Activated CD8-positive, alpha-beta memory T cell treated with anti-CD3 and anti-CD28 coated beads for 24 hours (primary cell): ENCODE results near the gene PDXK.

ENCODE experiments used
- DNase-seq: peaks from one replicate; pipeline ENCODE4 v3.0.0-alpha.2; 2020

Gene PDXK

GRCh38 chr21:43764576-43765495 lies 45.9 kb downstream of the PDXK start:
- DNase-seq = no peak

GRCh38 chr21:43766734-43767497 lies 48.0 kb downstream of the PDXK start:
- no peak for DNase-seq

- DNase-seq = no peak
Measured at GRCh38 chr21:43767498-43767983, 48.6 kb downstream of the PDXK start.

- DNase-seq = no peak
Measured at GRCh38 chr21:43767984-43768867, 49.3 kb downstream of the PDXK start.

- no peak for DNase-seq
Measured at GRCh38 chr21:43768868-43769167, 49.9 kb downstream of the PDXK start.

- DNase-seq = no peak
Measured at GRCh38 chr21:43769325-43769958, 50.5 kb downstream of the PDXK start.

GRCh38 chr21:43770066-43770655 lies 51.2 kb downstream of the PDXK start:
- no peak for DNase-seq

GRCh38 chr21:43771199-43771675 lies 52.3 kb downstream of the PDXK start:
- DNase-seq = no peak

GRCh38 chr21:43771698-43772424 lies 52.9 kb downstream of the PDXK start:
- no peak for DNase-seq

- no peak for DNase-seq
Measured at GRCh38 chr21:43772425-43772821, 53.5 kb downstream of the PDXK start.

- DNase-seq = no peak
Measured at GRCh38 chr21:43774163-43774562, 55.2 kb downstream of the PDXK start.

GRCh38 chr21:43775190-43775589 lies 56.3 kb downstream of the PDXK start:
- no peak for DNase-seq

GRCh38 chr21:43775795-43776430 lies 57.0 kb downstream of the PDXK start, which contains the start of gene CSTB:
CSTB (minus strand) TSS chr21:43776308; CDS start chr21:43776269, 39 bp downstream.
- DNase-seq = peak; percentile 96

GRCh38 chr21:43777953-43778352 lies 59.0 kb downstream of the PDXK start:
- no peak for DNase-seq

GRCh38 chr21:43778469-43779335 lies 59.8 kb downstream of the PDXK start:
- no peak for DNase-seq

- DNase-seq = no peak
Measured at GRCh38 chr21:43779660-43780059, 60.7 kb downstream of the PDXK start.

- DNase-seq = no peak
Measured at GRCh38 chr21:43781846-43782245, 62.9 kb downstream of the PDXK start.

- DNase-seq = no peak
Measured at GRCh38 chr21:43782431-43783097, 63.6 kb downstream of the PDXK start.
